SK-N-DZ (cell line): ENCODE measurements around the gene TFPI.

Experiments used
- DNase-seq: peaks from one replicate; pipeline ENCODE4 v3.0.0-alpha.2; 2015; ENCODE audit warnings: low spot score

Gene TFPI

DNA sequence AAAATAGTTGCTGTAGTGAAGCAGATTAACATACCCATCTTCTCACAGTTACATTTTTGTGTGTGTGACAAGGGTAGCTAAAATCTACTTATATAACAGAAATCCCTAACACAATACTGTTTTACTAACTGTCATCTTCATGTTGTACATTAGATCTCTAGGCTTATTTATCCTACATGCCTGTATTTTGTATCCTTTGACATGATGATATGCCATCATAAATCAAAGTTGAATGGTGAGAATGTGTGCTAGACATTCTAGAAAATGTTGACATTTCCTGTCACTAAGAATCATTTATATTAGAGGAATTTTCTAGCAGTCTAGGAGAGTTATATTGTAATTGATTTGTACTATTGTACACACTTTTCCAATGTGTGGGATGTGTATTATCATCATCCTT is 84.7 kb downstream of the TFPI start:
- no peak for DNase-seq

DNA sequence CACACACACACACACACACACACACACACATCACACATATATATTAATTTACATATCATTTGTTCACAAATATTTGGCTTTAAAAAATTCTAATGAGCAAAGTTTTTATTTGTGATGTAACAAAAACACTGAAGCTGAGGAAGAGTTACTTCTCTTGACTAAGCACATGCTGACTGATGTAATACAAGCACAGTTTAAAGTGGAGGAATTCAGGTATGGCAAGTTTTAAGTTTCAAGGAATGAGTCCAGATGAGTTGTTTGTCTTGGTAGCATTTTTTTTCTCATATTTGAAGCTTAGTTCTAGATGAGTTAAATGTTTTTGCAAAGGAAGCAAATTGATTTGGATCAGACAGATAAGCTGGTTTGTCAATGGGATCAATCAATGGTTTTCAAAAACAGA is 86.0 kb downstream of the TFPI start:
- DNase-seq, result no peak

DNA sequence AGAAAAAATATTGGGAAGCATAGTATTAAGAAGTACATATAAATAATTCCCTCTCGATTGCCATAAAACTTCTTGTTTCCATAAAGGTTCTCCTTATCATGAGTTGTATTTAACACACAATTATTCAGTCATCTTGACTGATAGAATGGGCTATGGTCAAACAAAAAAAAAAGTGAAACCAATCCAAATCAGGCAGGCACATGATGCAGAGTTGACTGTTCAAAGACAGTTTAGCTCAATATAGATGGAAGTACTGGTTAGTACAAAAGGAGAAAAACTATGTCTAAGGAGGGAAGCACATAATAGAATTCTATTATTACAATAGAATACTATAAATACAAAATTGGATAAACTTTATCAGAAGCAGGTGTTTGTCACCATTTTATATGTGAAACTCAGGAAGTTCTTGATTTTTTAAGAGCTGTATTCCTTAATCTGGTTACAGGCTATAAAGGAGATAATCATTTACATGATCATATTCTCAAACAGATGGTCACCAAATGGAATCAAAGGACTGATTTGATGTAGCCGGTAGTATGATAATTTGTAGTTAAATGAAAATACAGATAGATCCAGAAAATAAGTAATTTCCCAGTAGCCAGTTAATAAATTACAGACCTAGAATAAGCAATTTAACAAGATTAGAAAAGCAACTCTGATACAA is 88.0 kb downstream of the TFPI start:
- DNase-seq, result no peak

DNA sequence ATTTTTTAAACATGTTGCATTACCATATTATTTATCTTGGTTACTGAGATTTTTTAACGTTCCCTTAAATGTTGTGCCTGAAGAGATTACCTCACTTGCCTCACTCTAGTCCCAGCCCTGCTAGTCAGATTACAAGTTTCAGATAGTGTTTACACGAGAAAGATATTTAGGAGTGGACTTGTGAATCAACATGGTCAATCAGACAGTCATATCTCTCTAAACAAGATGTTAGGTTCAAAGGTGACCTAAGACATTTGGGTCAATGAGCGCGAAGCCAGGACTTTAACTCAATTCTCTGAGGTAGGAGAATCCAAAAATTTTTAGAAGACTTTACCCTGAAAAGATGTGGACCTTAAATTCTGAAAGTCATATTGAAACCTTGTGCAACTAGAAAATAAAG is 91.4 kb downstream of the TFPI start:
- DNase-seq, result no peak

DNA sequence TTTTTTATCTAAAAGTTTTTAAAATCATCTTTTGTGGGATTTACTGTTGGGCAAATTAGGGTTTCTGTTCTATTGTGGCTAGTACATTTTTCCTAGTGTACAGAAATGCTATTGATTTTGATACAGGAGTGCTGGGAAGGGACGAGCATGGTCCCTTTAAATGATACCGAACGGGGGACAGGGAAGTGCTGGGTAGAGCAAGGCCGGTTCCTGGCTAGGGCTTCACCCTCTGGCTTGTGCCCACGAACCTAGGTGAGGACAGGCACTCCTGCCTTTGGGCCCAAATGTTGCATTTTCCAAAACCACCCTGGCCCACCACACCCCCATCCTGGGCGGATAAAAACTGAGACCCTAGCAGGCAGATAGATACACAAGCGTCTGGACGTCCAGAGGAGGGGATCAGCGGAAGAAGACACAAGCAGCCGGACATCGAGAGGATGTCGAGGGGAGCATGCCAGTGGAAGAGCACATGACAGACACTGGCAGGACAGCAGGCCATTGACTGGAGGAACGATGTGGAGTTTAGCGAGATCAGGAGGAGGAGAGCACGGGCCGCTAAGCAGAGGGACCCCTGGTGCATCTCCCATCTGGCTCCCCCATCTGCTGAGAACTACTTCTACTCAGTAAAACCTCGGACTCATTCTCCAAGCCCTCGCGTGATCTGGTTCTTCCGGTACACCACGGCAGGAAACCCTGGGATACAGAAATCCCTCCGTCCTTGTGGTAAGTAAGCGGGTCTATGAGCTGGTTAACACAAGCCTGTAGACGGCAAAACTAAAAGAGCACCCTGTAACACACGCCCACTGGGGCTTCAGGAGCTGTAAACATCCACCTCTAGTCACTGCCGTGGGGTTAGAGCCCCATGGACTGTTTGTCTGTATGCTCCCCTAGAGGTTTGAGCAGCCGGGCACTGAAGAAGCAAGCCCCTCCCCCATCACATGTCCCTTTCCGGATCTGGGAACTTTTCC is 92.7 kb downstream of the TFPI start:
- no peak for DNase-seq

DNA sequence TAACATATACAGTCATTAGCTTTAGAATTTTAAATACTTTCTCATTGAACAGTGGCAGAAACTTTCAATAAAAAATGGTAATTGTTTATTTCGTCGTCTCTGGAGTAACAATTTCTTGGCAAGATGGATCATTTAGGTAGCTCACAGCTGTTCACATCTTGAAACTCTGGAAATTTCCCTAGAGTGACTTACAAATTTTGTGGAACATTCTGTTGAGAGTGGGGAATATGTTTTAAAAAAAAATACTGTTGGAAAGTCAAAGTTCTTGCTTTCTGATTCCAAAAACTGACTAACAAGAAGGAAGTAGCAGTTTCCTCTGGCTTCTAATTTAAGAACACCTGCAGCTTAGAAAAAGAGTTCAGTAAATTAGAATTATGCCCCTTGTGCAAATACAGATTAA is 95.0 kb downstream of the TFPI start:
- no peak for DNase-seq

GRCh38 chr2:187453078-187453641 is 101.1 kb downstream of the TFPI start:
- peak; percentile 17 for DNase-seq

DNA sequence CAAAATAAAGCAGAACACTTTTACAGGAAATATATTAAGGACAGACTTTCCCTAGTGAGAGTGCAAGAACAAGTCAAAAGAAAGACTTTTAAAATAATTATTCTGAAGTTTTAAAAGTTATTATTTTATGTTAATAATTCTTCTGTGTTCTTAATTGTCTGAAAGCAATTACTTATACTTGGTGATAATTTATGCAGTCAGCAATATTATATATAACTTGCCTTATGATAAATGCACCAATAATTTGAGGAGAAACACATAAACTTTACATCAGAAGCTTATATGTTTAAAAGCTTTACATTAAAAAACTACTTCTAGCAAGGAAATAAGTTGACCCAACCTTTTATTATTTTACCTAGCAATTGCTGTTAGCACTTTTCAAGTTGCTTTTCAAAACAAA is 102.7 kb downstream of the TFPI start:
- DNase-seq, result no peak

DNA sequence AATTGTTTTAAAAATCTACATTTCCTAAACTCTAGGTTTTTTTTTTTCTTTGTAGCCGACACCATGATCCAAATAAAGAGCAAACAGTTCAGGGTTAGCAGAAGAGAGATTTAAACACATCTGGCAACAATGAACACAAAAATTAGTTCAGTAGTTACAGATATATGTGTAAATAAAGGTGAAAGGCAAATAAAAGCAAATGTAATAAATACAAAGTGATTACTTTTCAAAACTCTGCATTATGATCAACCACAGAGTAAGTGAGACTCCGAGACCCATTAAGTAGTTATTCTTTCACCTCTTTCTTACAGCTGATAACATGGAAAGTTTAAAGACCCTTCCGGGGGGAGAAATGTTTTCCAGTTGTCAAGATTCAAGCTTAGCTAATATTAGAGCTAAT is 106.9 kb downstream of the TFPI start:
- no peak for DNase-seq

DNA sequence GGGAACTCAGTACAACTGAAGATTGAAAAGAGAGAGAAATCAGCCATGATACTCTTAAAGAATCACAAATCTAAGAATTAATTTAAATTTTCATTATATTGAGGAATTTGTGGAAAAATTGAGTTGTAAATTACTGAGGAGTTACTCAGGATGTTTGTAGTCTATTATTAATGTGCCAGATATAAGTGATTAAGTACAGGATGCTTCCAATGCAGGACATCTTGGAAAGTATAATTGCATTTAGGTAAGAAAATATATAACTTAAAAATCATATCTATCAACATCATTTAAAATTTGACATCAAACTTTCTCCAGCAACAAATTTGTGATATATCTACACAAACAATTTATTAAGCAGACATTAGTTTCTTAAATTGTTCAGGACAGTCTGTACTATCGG is 107.5 kb downstream of the TFPI start:
- DNase-seq, result no peak

DNA sequence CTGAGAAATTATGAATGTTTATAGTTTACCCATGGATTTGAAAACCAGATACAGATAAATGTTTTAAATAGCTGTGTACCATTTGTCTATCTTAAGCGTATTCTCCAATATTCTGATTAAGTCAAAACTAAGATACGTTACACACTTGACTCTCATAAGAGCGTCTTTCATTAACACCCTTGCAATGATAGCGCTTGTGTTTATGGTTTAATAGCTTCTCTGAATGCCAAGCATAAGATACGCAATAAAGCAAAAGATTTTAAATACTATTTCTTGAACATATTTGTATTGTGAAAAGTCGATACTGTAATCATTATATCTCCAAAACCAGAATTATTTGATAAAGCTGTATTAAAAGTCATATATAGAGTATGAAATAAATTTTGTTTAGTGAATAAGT is 109.2 kb downstream of the TFPI start:
- no peak for DNase-seq

DNA sequence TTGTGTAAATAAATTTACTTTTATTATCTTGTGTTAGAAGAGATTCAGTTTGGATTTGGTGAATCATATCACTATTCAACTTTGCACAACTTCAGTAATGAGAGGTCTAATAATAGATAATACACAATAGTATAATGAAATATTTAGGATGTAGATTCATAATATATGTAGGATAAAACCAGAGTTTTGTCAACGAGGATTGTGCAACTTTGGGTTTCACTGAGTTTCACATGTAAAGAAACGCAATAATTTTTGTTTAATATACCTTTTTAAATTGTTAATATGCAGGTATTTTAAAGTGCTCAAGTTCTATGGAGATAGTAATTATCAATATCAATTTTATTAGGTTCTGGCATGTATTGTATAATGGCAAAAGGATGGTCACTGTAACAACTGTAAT is 111.5 kb downstream of the TFPI start:
- DNase-seq, result no peak

DNA sequence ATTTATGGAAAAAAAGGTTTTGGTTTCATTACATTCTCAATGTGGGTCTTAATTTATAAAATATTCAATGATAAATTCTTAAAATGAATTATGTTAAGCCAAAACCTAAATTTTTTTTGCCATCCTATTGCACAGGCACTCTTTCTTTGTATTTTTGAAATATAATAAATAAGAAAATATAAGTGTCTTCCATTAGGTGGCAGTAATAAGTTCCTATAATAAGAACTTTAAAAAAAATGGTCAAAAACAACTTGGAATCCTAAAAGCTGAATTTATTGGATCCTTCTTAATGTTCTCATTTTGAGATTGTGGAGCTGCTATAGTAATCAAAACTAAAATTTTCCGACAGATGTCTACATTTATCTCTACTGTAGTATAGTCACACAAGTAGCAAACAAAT is 111.9 kb downstream of the TFPI start:
- no peak for DNase-seq

DNA sequence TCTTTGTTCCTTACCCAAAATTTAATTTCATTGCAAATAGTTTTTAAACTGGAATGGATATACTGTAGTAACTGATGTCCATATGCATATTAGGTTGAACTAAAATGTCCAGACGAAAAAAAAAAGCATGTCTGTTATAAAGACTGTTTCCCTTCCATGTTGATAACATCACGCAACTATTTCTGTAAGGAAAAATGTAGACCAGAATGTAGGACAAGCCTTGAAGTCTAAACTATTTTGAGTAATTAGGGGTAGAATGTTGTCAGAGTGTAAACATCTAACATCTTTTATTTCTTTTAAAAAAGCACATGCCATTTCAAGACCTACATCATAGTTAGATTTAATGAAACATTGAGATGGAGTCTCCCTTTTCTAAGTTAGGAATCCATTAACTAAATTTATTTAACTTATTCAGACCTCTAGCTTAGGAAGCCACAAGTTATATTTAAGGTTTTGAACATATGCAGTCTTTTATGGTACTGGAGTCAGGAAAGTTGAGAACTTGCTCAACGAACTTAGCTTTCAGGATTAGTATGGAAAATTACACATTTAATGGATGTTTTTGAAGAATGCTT is 114.0 kb downstream of the TFPI start:
- DNase-seq, result no peak

- DNase-seq, result no peak
These were observed 115.8 kb downstream of the TFPI start for GRCh38 chr2:187438455-187438854.

GRCh38 chr2:187435756-187436155 is 118.5 kb downstream of the TFPI start:
- DNase-seq, result no peak

GRCh38 chr2:187435078-187435477 is 119.2 kb downstream of the TFPI start:
- no peak for DNase-seq

DNA sequence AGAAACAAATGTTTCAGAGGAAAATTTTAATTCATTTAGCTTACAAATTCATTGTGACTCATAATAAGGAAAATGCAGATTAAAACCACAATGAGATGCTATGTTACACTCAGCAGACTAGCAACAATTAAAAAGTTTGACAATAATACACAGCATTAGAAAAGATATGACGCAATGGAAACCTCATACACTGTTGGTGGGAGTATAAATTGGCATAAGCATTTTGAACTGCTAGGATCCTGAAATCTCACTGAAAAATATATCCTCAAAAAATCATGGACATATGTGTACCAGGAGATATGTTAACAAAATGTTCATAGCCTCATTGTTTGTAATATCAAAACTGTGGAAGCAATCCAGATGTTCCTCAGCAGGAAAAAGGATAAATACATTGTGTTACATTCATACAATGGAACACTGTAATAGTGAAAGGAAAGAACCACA is 119.9 kb downstream of the TFPI start:
- DNase-seq, result no peak

- DNase-seq, result no peak
These were observed 122.3 kb downstream of the TFPI start for GRCh38 chr2:187431911-187432310.

GRCh38 chr2:187429989-187430388 is 124.2 kb downstream of the TFPI start:
- no peak for DNase-seq

DNA sequence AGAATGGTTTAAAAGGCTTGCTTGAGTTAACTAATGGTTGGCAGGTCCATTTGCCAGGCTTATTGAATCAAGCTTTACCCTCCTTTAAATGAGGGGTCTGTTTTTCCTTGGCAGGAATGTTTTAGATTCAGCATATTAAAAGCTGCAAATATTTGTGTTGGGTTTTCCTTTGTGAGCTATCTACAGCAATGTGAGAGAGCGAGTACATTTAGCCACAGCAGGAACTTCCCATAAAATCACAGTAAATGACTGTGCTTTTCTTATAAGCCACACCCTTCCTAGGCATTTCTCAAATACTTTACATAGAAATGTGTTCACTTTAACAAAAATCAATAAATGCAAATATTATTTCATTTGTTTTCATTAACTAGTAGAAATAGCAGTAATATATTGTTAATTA is 130.1 kb downstream of the TFPI start:
- DNase-seq, result no peak

DNA sequence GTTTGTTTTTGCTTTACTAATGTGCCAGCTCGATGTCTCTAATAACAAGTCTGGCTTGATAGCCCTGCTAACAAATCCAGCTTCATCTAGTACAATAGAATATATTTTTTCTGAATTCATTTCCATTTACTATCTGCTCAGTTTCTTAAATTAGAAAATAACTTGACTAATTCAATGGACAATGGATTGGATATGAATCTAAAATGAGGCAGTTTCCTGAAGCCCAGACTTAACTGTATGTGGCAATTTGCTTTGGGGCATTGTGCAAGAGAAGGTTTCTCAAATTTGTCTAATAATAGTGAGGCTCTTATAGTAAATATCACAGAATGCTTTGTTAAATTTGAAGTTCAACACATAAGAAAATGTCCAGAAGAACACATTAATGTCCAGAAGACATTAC is 132.0 kb downstream of the TFPI start:
- no peak for DNase-seq
